HG03175 (cell line): Measurements from ENCODE around the gene ALG2.
A peak's percentile ranks its signal among the peaks of the same experiment; 100 is the strongest.
"Not testable (repeated sequence)": the region's sequence is repeated elsewhere in the genome, so short reads cannot be mapped to it uniquely, and the experiment has no call there.

Source experiments
- ATAC-seq: cut with Tn5 transposase; IDR thresholded peaks from one replicate; pipeline ENCODE4 v1.9.1; 2021; ENCODE audit warnings: mild to moderate bottlenecking, moderate library complexity; ENCODE audit not compliant: unreplicated experiment

ALG2 gene

DNA sequence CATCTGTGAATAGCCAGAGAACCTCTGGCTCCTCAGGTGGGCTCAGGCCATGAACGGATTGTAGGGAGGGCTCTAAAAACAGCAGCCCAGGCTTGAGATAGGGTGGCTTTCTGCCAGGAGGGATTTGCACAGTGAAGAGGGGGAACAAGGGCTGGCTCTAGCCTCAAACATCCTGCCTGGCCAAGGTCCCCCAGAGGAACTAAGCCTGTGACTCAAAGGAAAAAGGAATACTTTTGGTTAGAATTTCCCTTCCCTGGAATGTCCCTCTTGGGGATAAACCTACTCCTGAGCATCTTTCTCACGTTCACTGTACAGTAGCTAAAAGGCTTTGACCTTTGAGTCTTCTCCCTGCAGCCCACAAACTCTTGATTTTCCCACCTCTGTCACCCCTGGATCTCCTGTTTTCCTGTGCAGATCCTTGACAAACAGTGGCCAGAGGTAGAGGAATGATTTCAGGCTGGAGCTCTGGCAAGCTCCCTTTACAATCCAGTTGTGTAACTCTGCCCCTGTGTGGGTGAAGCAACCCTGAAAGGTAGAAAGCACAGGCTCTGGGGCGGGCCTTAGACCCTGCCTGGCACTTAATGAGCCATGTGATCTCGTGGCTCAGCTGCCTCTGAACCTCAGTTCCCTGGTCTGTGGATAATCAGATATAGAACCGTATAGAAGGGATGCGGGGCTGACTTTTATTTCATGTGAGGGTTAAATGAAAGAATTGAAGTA is 17.8 kb upstream of the ALG2 start:
- ATAC-seq: no peak

DNA sequence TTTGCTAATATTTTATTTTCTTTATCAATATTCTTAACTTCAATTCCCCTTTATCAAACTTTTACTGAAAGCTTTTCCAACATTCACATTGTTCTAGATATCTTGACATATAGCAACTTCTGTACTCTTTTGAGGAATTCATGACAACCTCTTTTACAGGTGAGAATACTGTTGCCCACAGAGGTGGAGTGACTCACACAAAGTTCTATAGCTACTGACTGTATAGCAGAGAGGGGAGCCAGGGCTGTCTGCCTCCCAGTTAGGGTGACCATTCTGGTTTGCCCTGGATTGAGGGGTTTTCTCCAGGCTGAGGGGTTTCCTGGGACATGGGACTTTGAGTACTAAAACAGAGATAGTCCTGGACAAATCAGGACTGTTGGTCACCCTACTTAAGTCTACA is 16.6 kb upstream of the ALG2 start:
- no peak for ATAC-seq

DNA sequence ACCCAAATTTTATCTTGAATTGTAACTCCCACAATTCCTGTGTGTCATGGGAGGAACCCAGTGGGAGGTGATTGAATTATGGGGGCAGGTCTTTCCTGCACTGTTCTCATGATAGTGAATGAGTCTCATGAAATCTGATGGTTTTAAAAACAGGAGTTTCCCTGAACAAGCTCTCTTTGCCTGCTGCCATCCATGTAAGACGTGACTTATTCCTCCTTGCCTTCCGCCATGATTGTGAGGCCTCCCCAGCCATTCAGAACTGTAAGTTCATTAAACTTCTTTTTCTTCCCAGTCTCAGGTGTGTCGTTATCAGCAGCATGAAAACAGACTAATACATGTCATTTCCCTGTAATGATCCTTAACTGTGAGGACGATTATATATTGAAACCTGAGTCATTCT is 16.1 kb upstream of the ALG2 start:
- ATAC-seq: not testable (repeated sequence)

DNA sequence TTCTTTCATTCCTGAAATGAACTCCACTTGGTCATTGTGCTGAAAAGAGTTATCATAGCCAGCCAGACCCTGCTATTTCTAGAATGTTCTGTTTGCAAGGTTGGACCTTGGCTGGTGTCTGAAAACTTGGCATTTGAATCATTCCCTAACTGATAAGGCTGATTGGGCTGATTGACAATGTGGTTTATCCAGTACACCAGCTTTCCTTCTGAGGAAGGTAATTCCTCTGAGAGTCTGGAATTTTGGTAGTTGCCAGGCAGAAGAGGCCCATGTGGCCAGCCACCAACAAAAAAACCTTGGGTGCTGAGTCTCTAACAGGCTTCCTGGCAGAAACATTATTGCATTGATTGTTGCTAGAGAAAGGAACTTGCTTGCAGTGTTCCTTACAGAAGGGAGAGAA is 15.6 kb upstream of the ALG2 start:
- no peak for ATAC-seq

DNA sequence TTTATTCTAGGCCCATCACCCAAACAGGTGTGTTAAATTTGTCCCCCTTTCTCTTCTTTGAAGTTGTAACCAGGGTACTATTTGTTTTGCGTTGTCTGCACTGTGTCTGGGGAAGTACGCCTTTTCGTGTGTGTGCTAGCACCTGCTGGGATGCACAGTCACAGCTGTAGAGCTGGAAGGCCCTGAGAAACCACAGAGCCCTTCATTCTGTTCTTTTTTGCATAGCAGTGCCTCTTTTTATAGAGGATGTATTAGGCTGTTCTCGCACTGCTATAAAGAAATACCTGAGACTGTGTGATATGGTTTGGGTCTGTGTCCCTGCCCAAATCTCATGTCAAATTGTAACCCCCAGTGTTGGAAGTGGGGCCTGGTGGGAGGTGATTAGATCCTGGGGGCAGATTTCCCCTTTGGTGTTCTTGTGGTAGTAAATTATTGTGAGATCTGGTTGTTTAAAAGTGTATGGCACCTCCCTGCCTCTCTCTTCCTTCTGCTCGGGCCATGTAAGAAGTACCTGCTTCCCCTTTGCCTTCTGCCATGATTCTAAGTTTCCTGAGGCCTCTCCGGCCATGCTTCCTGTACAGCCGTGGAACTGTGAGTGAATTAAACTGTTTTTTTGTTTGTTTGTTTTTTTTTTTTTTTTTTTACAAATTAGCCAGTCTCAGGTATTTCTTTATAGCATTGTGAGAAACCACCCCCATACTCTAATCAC is 14.3 kb upstream of the ALG2 start:
- ATAC-seq: peak; percentile 98

DNA sequence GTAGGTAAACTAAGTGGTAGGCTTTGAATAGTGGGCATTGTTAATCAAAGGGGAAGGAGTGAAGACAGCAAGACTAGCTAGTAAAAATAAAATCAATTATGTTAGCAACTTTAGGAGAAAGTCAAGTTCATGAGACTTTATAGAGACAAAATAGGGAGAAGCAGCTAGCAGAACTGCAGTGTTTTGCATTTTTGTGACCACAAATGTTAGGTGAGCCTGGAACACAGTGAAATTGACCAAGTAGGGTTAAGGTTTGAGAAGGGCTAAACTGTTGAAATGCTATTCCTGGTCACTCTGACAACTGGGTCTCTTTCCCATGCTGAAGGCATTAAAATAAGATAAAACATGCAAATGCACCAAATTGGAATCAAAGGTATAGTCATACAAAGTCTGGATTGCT is 13.3 kb upstream of the ALG2 start:
- no peak for ATAC-seq

DNA sequence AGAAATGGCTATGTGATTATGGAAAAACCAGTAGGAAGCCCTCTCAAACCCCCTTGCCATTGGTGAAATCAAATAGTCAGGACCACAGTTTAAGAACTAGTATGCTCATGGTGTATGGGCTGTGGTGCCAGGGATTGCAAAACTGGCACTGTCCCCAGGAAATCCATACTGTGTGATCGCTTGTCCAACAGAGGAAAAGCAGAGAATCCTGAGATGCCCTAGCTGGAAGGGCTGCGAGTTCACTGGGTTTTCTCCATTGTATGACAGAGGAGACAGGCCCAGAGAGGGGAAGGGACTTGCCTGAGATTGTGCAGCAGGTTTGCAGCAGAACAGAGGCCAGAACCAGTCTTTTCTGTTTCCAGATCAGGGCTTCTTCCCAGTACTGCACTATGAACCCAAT is 12.9 kb upstream of the ALG2 start:
- ATAC-seq: no peak

DNA sequence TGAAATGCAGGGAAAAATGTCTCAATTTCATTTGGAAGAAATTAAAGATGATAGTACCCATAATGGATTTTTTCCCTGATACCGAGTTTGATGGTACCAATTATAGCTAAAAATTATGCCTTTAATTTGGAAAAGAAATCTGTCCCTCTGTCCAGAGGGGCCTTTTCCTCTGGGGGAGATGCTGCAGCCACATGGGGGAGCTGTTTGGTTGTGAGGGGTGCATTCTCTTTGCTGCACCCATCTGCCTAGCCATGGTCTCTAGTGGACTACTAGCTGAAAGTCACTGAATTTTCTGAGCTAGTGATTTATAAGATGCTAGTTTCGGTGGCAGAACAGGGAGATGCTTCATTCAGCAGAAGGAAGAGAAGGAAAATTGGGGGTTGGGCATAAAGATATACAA is 10.0 kb upstream of the ALG2 start:
- ATAC-seq: no peak

DNA sequence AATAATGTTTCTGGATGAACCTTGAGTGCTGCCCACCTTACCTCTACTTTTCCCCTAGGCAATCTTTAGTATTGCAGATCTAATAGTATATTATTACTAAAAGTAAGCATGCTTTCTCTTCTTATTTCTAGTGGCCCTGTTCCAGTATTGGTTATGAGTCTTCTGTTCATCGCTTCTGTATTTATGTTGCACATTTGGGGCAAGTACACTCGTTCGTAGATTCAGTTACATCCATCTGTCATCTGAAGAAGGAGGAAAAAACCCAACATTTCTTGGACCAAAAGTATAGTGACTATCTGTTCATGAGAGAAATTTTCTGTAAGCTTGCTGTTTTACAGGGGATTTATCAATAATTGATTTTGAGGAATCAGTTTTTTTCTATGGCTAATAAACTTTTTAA is 8.5 kb upstream of the ALG2 start:
- ATAC-seq: no peak

DNA sequence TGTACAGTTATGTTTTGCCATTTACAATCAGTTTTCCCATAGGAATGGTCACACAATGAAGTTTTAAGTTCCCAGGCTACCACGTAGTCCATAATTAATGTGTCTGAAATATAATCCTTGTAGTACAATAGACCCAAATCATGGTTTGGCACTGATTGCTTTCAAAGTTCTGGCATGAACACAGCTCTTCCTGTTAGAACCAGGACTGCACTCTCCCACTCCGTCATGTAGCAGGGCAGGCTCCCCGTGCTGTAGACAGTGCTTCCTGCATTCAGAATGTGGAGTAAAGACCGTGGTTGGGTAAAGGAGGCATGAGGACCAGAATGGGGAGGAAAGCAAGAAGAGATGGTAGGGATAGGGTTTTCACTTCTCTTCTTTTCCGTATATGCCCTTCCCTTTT is 4.3 kb upstream of the ALG2 start:
- ATAC-seq: no peak

DNA sequence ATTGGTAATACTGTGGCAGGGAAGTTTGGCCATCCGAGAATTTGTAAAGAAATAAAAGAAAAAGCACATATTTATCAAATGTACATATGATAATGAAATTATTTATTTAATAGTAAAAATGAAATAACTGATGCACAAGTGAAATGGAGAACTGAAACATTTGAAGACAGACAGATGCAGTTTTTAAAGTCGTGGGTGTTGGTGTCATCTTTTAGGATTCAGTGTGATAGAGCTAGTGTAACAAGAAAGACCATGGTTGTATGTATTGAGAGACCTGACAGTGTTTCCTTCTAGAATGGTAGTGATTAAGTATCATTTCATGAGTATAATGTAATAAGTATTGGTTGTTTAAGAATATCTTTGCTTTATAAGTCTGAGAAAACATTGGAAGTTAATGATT is 2.7 kb upstream of the ALG2 start:
- ATAC-seq: no peak

DNA sequence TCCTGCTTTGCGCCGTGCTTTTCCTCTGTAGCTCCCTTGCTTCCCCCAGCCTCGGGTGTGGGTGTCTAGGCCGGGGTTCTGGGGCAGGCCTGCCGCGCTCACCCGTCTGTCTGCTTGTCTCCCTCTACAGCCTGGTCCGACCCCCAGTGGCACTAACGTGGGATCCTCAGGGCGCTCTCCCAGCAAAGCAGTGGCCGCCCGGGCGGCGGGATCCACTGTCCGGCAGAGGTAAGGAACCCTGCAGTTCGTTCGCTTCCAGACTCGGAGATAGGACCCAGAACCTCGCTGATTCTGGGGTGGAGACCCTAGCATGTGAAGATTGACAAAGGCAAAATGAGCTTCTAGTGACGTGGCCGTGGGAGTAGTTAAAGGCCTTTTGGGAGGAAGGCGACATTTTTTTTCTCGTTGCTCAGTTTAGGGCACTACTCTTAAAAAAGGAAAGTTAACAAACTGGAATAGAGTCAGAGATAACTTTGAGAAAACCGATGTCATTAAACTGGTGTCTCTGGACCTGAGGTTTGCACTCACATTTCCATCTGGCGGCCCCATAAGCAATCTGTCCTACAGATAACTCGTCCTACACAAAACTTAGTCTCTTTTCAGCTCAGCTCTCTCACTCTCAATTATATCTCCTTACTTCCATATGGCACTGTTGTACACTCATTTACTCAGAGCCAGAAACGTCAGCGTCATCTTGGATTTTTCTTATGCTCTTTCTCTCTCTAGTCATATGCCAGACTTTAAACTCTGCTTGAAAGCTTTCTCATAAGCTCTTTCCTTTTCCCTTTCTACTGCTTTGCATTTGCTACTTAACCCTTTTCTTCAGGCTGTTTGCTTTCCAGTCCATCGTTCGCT is 901 bp upstream of the ALG2 start:
- peak; percentile 28 for ATAC-seq

DNA sequence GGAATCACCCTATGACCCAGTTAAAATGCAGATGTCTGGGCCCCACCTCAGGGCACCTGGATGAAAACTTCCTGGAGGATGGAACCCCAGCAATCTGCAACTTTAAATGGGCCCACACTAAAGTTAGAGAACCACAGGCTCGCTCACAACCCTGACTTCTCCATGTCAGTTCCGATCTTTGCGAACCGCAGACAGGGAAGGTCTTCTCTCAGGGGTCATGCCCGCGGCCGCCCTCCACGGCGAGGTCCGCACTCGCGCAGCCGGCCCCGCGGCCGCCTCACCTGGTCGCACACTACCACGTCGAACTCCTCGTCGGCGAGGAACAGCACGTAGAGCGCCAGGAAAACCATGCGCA is 499 bp downstream of the ALG2 start:
- no peak for ATAC-seq

DNA sequence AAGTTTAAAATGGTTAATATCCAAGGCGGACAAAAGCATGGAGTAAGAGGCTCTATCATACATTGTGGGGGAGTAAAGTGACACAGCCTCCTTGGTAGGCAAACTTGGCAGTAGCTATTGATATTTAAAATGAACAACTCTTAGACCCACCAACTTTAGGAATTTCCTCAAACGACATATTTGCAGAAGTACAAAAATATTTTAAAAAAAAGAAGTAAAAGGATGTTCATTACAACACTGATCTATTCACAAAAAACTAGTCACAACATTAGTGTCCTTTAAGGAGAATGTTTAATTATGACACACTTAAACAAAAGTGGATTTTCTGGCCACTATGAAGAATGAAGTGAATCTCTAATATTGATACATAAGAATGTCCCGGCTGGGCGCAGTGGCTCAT is 1.7 kb downstream of the ALG2 start:
- no peak for ATAC-seq

DNA sequence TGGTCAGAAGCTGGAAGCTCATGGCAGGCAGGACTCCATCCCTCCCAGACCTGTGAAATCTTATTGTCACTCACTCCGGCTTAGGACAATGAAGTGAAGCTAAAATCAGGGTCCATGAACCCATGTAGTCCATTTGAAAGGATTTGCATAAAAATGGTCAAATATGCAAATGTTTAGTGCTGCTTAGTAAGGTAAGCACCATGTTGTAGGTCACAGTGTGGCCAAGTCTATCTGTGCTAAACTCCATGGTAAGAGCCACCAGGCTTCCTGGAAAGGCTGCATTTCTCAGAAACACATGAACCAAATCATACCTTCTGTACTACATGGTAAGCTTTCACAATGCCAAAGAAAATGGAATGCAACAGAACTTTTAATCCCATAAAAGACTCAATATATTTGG is 5.7 kb downstream of the ALG2 start:
- no peak for ATAC-seq

DNA sequence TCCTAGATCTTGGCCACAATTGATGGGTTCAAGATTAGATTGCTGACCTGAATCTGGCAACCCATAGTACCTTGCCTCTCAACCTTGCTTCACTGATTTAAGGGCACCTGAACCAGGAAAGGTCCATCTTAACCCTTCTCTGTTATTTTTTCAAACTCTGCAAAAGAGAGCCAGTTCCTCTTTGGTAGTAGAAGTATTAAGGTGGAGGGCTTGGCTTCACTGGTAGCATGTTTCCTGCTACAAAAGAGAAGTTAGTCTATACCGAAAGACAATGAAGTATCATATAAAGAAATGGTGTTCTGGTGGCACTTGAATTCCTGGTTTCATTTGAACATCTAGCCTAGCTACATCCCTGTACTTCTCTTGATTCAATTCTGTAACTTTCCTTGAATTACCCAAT is 8.5 kb downstream of the ALG2 start:
- no peak for ATAC-seq

DNA sequence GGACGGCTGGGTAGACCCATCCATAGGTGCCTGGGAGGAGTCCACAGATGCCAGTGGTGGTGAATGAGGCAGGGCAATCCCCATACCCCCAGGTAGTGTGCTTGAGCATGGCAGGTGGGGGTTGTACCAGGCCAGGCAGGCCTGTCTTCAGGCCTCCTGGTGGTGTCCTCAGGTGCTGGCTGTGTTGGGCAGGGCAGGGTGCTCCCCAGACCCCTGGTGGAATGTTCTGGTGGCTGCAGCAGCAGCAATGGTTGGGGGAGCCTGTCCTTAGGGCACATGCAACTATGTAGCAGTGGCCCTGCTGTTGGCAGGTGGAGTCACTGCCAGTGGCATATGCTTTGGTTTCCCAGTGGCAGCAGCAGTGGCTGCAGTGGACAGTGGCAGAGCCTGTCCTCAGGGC is 10.0 kb downstream of the ALG2 start:
- ATAC-seq: no peak

DNA sequence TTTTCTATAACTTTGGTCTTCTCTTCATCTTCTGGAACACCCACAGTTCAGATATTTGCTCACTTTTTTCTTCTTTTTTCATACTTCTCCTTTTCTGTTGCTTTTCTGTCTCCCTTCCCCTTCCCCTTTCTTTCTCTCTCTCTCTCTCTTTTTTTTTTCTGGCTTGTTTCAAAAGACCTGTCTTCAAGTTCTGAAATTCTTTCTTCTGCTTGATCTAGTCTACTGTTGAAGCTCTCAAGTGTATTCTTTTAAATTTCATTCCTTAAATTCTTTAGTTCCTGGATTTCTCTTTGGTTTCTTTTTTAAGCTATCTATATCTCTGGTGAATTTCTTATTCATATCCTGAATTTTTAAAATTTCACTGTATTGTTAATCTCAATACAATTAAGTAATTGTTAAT is 11.2 kb downstream of the ALG2 start:
- no peak for ATAC-seq

DNA sequence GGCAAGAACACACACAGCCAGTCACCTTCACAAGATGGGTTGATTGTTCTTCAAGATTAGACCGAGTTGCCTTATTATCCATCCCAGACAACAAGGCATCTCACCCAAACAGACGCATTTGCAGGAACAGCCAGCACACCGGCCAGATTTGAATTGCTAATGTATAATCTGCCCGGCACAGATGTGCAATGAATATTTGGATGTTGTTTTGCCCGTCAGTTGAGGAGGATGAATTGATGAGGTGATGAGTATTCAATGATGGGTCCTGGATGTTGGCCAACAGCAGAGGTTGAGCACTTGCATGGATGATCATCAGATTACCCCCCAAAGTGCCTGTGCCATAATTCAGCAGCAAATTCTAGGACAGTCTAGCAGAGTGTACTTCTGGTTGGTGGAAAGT is 20.1 kb downstream of the ALG2 start:
- ATAC-seq: no peak

DNA sequence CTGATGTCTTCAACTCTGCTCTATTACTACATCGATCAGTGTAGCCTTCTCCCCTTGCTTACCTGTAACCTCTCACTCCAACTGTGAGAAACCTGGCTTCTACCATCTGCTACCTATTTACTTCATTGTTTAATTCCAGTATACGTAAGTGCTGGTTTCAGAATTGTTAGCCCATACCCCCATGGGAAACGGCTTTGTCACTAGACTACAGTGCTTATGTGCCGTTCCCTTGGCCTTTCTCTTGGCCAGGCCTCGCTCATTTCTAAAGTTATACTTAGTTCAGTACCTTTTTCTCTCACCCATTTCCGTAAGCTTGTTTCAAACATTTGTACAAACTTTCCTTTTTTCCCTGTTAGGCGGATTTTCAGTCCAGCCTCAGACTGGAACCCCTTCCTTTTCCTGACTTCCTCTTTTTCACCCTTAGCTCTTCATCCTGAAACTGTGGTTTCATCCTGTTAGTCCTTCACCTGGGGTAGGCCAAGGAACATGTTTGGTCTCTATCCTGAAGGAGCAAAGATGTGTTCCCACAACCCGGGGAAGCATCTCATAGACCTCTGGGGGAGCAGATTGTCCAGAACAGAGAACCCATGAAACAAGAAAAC is 21.7 kb downstream of the ALG2 start:
- ATAC-seq: peak; percentile 58

DNA sequence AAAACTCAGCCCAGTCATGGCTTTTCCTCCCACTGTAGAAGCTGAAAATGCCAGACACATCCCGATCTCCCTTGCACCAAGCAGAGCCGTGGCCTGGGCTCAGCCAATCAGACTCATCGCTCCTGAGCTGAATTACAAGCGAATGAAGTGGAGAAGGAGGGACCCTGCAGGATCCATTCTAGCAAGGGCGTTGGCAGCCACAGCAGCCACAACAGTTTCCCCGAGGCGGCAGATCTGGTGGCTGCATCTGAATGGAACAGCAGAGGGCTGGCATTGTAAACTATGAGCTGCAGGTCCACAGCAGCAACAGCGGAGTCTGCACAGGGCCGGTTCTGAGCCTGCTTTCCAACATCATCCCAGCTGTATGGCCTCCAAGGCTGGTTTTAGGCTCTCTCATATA is 23.8 kb downstream of the ALG2 start:
- no peak for ATAC-seq
